ENCODE measurements around the gene TCFL5.

DNA sequence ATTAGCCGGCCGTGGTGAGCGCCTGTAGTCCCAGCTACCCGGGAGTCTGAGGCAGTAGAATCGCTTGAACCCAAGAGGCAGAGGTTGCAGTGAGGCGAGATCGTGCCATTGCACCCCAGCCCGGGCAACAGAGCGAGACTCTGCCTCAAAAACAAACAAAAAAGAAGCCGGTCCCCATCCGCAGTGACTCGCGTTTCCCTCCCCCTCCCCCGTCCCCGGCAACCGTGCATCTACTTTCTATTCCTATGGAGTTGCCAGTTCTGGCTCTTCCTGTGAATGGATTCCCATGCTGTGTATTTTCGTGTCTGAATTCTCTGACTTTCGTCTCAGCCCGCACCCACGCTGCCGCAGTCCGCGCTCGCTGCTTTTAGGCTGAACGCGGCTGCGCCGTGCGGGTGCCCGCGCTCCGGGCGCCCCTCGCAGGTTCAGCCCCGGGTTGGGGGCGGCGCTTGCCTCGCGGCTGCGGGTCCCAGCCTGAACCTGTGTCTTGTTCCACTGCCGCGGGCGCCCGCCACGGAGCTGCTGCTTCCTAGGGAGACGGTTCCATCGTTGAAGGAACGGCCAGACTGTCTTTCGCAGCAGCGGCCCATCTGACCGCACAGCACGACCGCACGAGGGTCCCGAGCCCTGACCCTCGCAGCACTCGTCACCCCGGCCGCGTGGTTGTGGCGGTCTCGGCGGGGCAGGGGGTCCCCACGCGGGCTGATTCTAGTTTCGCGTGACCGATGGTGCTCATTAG is 66.4 kb downstream of the TCFL5 start:
- TF ChIP-seq SUZ12 (IDR thresholded peaks at IDR 0.05; ENCODE audit: extremely low read depth, insufficient read depth, insufficient read length) (no peak), YY1 (IDR thresholded peaks at IDR 0.05; ENCODE audit: insufficient read depth, insufficient read length) (no peak), ZNF274 (IDR thresholded peaks at IDR 0.05; ENCODE audit: low read depth, low read length) (no peak)
